ENCODE measurements around the gene ZNF335. TPM values are rescaled to one million over a fixed set of nuclear protein-coding genes. Genes with fewer than 3 reads are reported as not detected.
A peak's percentile ranks its signal among the peaks of the same experiment; 100 is the strongest.

The ZNF335 gene
- total and polyA plus RNA-seq, 2 of the 13 experiments (the other 11 are each of a cell fraction or from before 2014, with no cell fraction given), result 9.7 to 13.7 TPM

- TF ChIP-seq MAZ (IDR thresholded peaks at IDR 0.05; ENCODE audit: borderline replicate concordance, low read depth, low read length) (no peak), MAZ (CRISPR knock-in tag; IDR thresholded peaks at IDR 0.05; ENCODE audit: low read depth) (no peak), ZNF704 (CRISPR knock-in tag; IDR thresholded peaks at IDR 0.05; ENCODE audit: borderline replicate concordance) (no peak), ZNF839 (CRISPR knock-in tag; IDR thresholded peaks at IDR 0.05; ENCODE audit: borderline replicate concordance) (peak; percentile 24; the same call in 1 of the 2 replicates), GTF3A (CRISPR knock-in tag; conservative IDR thresholded peaks at IDR 0.05) (no peak), DDIT3 (CRISPR knock-in tag; IDR thresholded peaks at IDR 0.05) (peak; percentile 60; the same call in 1 of the 2 replicates), ZFP36L1 (CRISPR knock-in tag; IDR thresholded peaks at IDR 0.05) (no peak; the same call in 1 of the 2 replicates), DPF2 (CRISPR knock-in tag; IDR thresholded peaks at IDR 0.05; ENCODE audit: borderline replicate concordance, low read depth) (no peak), ZNF563 (CRISPR knock-in tag; IDR thresholded peaks at IDR 0.05) (peak; percentile 57; the same call in 1 of the 2 replicates), PITX1 (CRISPR knock-in tag; IDR thresholded peaks at IDR 0.05) (no peak; the same call in 1 of the 2 replicates), ZNF740 (CRISPR knock-in tag; IDR thresholded peaks at IDR 0.05) (no peak), KMT2A (CRISPR knock-in tag; IDR thresholded peaks at IDR 0.05) (no peak), ZNF160 (CRISPR knock-in tag; IDR thresholded peaks at IDR 0.05) (peak; percentile 82; the same call in 1 of the 2 replicates), GATAD1 (CRISPR knock-in tag; IDR thresholded peaks at IDR 0.05) (no peak), ATRX (CRISPR knock-in tag; IDR thresholded peaks at IDR 0.05; ENCODE audit: borderline replicate concordance) (no peak), ZNF629 (CRISPR knock-in tag; conservative IDR thresholded peaks at IDR 0.05) (peak; percentile 100), DZIP1 (CRISPR knock-in tag; IDR thresholded peaks at IDR 0.05) (no peak), LCORL (IDR thresholded peaks at IDR 0.05) (no peak), LCORL (CRISPR knock-in tag; IDR thresholded peaks at IDR 0.05) (no peak), ZBTB39 (CRISPR knock-in tag; IDR thresholded peaks at IDR 0.05) (no peak), SKI (IDR thresholded peaks at IDR 0.05; ENCODE audit: partially characterized antibody) (no peak), FOXO4 (CRISPR knock-in tag; conservative IDR thresholded peaks at IDR 0.05) (no peak), KAT2B (IDR thresholded peaks at IDR 0.05; ENCODE audit: borderline replicate concordance, low read depth, low read length) (no peak), ZNF446 (CRISPR knock-in tag; IDR thresholded peaks at IDR 0.05) (peak; percentile 76; the same call in 1 of the 2 replicates), ZNF329 (CRISPR knock-in tag; IDR thresholded peaks at IDR 0.05; ENCODE audit: low read depth) (no peak)
These were observed 653 bp downstream of the ZNF335 start (continued) for GRCh38 chr20:45971425-45971674.

Measured in HepG2 (cell line).